ENCODE data around the gene CALM1. TPM values are rescaled to one million over a fixed set of nuclear protein-coding genes. Genes with fewer than 3 reads are reported as not detected.

CALM1 gene
- total RNA-seq, 1 donor from 2014 or later, result 347 TPM

DNA sequence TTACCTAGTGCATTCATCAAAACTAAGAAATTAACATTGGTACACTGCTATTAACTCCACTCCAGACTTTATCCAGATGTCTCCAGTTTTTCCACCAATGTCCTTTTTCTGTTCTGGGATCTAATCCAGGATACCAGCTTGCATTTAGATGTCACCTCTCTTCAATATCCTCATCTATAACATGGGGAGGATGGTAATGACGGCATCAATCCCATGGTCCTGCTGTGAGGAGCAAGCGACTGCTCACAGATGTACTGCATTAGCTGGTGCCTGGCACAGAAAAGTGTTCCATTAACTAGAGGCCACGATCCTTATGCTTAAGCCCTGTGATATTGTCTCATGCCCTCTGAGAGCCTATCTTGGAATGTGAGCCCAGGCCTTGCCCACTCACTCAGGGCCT lies 53.8 kb downstream of the CALM1 start:
- Histone ChIP-seq H3K9ac (ENCODE audit: low read length) (no peak overlapping the region), H3K9me3 (ENCODE audit: insufficient read depth, low read depth, low read length) (peaks cover 11% of the 10 kb centered on the region), H3K36me3 (ENCODE audit: insufficient read depth, low read length) (no peaks in the 10 kb centered on the region), H2AFZ (ENCODE audit: low read depth, low read length) (no peak overlapping the region), H3K4me3 (ENCODE audit: insufficient read depth, low read depth, low read length) (no peak overlapping the region), H3K79me2 (ENCODE audit: insufficient read depth, low read length) (no peaks in the 10 kb centered on the region), H3K27me3 (ENCODE audit: insufficient read depth, low read length) (no peaks in the 10 kb centered on the region), H3K4me2 (ENCODE audit: low read length) (no peak overlapping the region), H4K20me1 (ENCODE audit: insufficient read depth, low read length) (no peaks in the 10 kb centered on the region), H3K4me1 (ENCODE audit: insufficient read depth, low read length) (peaks cover 4% of the 10 kb centered on the region), H3K27ac (ENCODE audit: low read depth, low read length) (no peak overlapping the region)
- H3K4me1 Mint-ChIP-seq (ENCODE audit: low read depth, unreplicated experiment), result no peaks in the 10 kb centered on the region
- no peaks in the 10 kb centered on the region for H3K36me3 Mint-ChIP-seq (ENCODE audit: low read depth, unreplicated experiment)
- no peak for FAIRE-seq
- no peak for DNase-seq (ENCODE audit: low read depth)
- no peak for TF ChIP-seq EZH2 (IDR thresholded peaks at IDR 0.05; ENCODE audit: insufficient read depth, low read length)
- TF ChIP-seq, protein P1, sequence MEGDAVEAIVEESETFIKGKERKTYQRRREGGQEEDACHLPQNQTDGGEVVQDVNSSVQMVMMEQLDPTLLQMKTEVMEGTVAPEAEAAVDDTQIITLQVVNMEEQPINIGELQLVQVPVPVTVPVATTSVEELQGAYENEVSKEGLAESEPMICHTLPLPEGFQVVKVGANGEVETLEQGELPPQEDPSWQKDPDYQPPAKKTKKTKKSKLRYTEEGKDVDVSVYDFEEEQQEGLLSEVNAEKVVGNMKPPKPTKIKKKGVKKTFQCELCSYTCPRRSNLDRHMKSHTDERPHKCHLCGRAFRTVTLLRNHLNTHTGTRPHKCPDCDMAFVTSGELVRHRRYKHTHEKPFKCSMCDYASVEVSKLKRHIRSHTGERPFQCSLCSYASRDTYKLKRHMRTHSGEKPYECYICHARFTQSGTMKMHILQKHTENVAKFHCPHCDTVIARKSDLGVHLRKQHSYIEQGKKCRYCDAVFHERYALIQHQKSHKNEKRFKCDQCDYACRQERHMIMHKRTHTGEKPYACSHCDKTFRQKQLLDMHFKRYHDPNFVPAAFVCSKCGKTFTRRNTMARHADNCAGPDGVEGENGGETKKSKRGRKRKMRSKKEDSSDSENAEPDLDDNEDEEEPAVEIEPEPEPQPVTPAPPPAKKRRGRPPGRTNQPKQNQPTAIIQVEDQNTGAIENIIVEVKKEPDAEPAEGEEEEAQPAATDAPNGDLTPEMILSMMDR (IDR thresholded peaks at IDR 0.05; ENCODE audit: insufficient read depth, low read depth, low read length), result no peak
- peaks cover 15% of the 10 kb centered on the region for H3K9me3 Mint-ChIP-seq (ENCODE audit: unreplicated experiment)
- no peak overlapping the region for H3K27ac Mint-ChIP-seq (ENCODE audit: unreplicated experiment)
- H3K27me3 Mint-ChIP-seq (ENCODE audit: low read depth, unreplicated experiment), result peaks cover 23% of the 10 kb centered on the region
- no peak overlapping the region for H3K4me3 Mint-ChIP-seq (ENCODE audit: unreplicated experiment)

DNA sequence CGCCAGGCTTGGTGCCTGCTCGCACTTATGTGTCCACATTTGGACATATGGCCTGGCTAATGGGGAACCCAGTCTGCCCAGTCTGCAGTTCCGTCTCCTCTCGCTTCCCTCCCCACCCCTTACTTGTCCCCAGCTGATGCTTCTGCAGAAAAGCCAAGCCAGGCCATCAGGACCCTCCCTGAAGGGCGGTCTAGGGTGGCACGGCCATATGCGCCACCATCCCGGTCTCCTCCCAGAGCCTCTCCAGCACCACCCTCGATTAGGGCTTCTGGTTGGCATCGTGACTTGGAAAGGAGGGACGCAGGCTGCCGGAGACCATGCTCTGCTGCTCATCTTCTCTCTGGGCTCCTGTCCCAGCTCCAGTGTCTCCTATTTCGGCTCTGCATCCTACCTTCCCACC lies 54.6 kb downstream of the CALM1 start:
- H3K36me3 Mint-ChIP-seq (ENCODE audit: low read depth, unreplicated experiment), result no peaks in the 10 kb centered on the region
- no peak overlapping the region for H3K27ac Mint-ChIP-seq (ENCODE audit: unreplicated experiment)
- DNase-seq (ENCODE audit: low read depth) (no peak), FAIRE-seq (no peak)
- Histone ChIP-seq H3K9me3 (ENCODE audit: insufficient read depth, low read depth, low read length) (peaks cover 9% of the 10 kb centered on the region), H3K27me3 (ENCODE audit: insufficient read depth, low read length) (no peaks in the 10 kb centered on the region), H3K79me2 (ENCODE audit: insufficient read depth, low read length) (no peaks in the 10 kb centered on the region), H3K4me1 (ENCODE audit: insufficient read depth, low read length) (peaks cover 4% of the 10 kb centered on the region), H3K27ac (ENCODE audit: low read depth, low read length) (no peak overlapping the region), H4K20me1 (ENCODE audit: insufficient read depth, low read length) (no peaks in the 10 kb centered on the region), H3K9ac (ENCODE audit: low read length) (no peak overlapping the region), H3K4me2 (ENCODE audit: low read length) (no peak overlapping the region), H2AFZ (ENCODE audit: low read depth, low read length) (no peak overlapping the region), H3K36me3 (ENCODE audit: insufficient read depth, low read length) (no peaks in the 10 kb centered on the region), H3K4me3 (ENCODE audit: insufficient read depth, low read depth, low read length) (no peak overlapping the region)
- H3K4me1 Mint-ChIP-seq (ENCODE audit: low read depth, unreplicated experiment), result no peaks in the 10 kb centered on the region
- peaks cover 14% of the 10 kb centered on the region for H3K9me3 Mint-ChIP-seq (ENCODE audit: unreplicated experiment)
- H3K27me3 Mint-ChIP-seq (ENCODE audit: low read depth, unreplicated experiment), result peaks cover 26% of the 10 kb centered on the region
- TF ChIP-seq EZH2 (IDR thresholded peaks at IDR 0.05; ENCODE audit: insufficient read depth, low read length), result no peak
- no peak overlapping the region for H3K4me3 Mint-ChIP-seq (ENCODE audit: unreplicated experiment)

GRCh38 chr14:90451961-90452360 lies 55.1 kb downstream of the CALM1 start:
- H3K36me3 Mint-ChIP-seq (ENCODE audit: low read depth, unreplicated experiment), result no peaks in the 10 kb centered on the region
- Histone ChIP-seq H3K79me2 (ENCODE audit: insufficient read depth, low read length) (no peaks in the 10 kb centered on the region), H3K9me3 (ENCODE audit: insufficient read depth, low read depth, low read length) (peaks cover 9% of the 10 kb centered on the region), H3K4me1 (ENCODE audit: insufficient read depth, low read length) (peaks cover 4% of the 10 kb centered on the region), H3K9ac (ENCODE audit: low read length) (no peak overlapping the region), H3K27ac (ENCODE audit: low read depth, low read length) (no peak overlapping the region), H2AFZ (ENCODE audit: low read depth, low read length) (no peak overlapping the region), H3K4me2 (ENCODE audit: low read length) (no peak overlapping the region), H3K4me3 (ENCODE audit: insufficient read depth, low read depth, low read length) (no peak overlapping the region), H3K27me3 (ENCODE audit: insufficient read depth, low read length) (no peaks in the 10 kb centered on the region), H4K20me1 (ENCODE audit: insufficient read depth, low read length) (no peaks in the 10 kb centered on the region), H3K36me3 (ENCODE audit: insufficient read depth, low read length) (no peaks in the 10 kb centered on the region)
- H3K27me3 Mint-ChIP-seq (ENCODE audit: low read depth, unreplicated experiment), result peaks cover 24% of the 10 kb centered on the region
- no peak overlapping the region for H3K27ac Mint-ChIP-seq (ENCODE audit: unreplicated experiment)
- H3K4me1 Mint-ChIP-seq (ENCODE audit: low read depth, unreplicated experiment), result no peaks in the 10 kb centered on the region
- no peak overlapping the region for H3K4me3 Mint-ChIP-seq (ENCODE audit: unreplicated experiment)
- DNase-seq (ENCODE audit: low read depth), result no peak
- no peak for TF ChIP-seq EZH2 (IDR thresholded peaks at IDR 0.05; ENCODE audit: insufficient read depth, low read length)
- TF ChIP-seq, protein P1 (IDR thresholded peaks at IDR 0.05; ENCODE audit: insufficient read depth, low read depth, low read length), result no peak
- H3K9me3 Mint-ChIP-seq (ENCODE audit: unreplicated experiment), result peaks cover 11% of the 10 kb centered on the region
- FAIRE-seq, result no peak

All from astrocyte (in vitro differentiated cells and primary cell).